CD4-positive, alpha-beta T cell treated with Interleukin-4 for 4 hours (primary cell): Measurements from ENCODE around the gene ATF7.

ENCODE experiments used
- DNase-seq: peaks from one replicate; pipeline ENCODE4 v3.0.0-alpha.2; 2020

Gene ATF7

DNA sequence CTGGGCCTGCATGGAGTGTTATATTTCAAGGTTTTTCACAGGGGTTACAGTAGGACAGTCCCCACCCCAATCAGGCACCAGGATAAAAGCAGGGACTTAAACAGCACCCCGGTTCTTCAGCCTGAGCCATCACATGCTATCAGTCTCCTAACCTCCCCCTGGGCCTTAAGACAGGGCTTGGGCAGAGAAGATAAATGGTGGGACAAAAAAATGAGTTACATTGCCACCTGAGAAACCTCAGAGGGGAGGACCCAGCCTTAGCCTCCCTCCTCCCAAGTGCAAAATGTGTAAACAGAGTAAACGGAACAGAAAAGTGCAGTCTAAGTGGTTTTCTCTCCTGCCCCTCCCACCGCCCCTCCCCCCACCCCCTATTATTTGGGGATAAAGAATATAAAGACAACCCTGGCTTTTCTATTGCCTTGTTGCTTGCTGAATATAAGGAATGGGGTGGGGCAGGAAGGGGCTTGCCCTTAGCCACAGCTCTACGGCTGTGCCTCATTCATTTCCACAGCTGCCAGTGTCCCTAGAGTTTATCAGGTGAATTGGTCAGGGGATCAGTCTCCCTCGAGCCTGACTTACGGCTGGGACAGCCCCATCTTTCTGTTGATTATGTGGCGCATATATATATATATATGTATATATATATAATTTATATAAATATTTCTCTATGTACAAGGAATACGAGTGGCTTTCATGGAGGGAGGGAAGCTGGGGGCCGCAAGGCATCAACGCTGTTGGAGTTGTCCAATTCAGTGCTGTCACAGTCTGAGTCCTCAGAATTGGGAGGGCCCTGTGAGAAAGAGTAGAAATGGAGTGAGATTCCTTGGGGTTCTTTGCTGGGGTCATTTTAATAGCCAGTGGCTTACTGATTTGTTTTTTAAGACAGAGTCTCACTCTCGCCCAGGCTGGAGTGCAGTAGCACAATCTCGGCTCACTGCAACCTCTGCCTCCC, 145.4 kb downstream of the ATF7 start:
- DNase-seq = no peak

GRCh38 chr12:53479331-53479730, 146.9 kb downstream of the ATF7 start:
- DNase-seq = no peak

DNA sequence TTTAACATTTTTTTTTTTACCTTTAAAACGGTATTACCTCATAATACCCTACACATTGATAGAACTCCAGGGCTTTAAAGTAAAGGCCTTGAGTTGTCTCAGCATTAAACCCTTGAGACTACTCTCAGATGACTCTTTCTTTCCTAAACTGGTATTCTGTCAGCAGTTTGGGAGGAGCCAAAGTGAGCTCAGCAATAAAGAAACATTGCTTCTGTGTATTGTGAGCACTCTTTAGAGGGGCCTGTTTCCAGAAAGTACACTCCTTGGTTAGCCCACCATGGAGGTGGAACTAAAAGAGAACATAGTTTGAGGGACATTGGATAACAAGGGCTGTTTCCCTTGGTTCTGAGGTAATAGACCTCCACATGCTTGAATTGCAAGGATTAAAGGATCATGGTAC, 147.3 kb downstream of the ATF7 start:
- DNase-seq = no peak

DNA sequence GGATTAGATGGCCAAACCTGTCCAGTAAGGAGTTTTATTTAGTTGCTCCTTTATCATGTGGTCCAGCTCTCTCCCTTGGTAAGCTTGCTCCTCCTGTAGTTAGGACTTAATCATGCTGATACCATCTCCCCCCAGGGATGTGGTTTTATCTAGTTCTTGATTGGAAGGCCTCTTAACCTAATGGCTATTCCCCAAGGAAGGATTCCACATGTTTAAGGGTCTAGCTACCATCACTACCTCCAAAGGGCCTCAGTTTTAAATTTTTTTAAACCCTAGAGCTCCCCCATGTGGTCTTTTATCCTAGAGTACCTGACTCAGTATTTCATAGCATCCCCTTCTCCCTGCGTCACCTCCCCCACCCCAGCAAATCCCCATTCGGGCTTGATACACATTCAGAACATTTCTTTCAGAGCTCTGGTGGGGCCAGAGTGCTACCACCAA, 149.4 kb downstream of the ATF7 start:
- no peak for DNase-seq

GRCh38 chr12:53474819-53475218, 151.4 kb downstream of the ATF7 start:
- no peak for DNase-seq

DNA sequence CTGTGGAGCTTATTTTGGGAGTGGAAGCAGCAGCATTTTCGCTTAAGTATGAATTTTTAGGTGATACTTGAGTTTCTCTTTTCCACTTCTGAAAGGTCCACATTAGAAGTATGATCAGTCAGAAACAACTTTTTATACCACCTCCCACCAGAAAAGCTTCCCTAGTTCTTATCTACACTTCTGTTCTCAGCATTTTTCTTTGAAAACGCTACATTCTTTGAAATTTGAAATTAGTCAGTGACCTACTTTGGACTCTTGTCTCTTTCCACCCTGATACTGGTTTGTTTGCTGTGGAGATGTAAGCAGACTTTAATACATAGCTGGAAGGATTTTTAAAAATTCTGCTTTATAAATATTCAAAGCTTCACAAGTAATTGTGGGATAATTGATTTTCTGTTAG, 152.1 kb downstream of the ATF7 start:
- no peak for DNase-seq

GRCh38 chr12:53472056-53472582, 154.1 kb downstream of the ATF7 start:
- DNase-seq = no peak

DNA sequence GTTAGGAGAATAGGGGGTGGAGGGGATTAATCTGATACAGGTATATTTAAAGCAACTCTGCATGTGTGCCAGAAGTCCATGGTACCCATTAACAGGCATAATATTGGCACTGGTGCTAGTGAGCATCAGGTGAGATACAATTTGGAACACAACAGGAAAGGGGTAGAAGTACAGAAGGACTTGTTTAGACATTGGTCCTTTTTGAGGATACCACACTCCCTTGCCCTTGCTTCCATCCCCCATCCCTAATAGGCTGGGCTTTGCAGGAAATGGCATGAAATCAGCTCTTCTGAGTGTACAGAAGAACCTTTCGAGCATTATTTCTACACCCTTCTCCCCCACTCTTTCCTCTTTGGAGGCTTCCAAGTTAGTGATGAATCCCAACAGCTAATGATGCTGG, 157.9 kb downstream of the ATF7 start:
- no peak for DNase-seq

DNA sequence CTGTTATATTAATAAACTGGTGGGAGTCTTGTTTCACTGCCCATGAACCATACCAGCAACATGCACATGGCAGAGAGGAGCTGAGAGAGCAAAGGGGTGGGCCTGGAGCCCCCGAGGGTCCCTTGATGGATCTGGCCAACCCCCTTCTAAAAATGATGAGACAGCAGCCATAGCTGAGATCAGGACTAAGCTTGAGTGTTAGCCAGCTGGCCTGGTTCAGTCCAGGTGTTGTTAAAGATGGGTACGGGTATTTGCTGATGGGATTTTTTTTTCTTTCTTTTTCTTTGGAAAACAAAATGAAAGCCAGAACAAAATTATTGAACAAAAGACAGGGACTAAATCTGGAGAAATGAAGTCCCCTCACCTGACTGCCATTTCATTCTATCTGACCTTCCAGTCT, 158.3 kb downstream of the ATF7 start:
- no peak for DNase-seq

GRCh38 chr12:53467082-53467481, 159.1 kb downstream of the ATF7 start:
- DNase-seq = no peak

DNA sequence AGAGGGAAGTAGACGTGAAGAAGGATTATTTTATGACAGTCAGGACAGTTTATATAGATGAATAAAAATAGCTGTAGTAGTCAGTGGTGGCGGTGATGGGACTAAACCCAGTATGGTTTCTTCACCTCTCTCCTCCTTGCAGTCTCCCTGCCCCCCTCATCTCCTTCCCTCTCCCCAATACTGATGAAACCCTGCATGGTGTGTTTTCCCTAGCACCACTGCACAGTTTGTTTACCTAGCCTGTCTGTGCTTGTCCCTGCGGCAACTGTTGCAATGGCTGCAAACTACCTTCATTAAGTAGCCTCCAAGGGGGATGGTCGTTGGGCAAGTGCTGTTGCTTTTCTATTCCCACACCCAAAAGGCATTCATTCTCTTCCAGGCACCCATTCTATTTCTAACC, 159.5 kb downstream of the ATF7 start:
- no peak for DNase-seq

DNA sequence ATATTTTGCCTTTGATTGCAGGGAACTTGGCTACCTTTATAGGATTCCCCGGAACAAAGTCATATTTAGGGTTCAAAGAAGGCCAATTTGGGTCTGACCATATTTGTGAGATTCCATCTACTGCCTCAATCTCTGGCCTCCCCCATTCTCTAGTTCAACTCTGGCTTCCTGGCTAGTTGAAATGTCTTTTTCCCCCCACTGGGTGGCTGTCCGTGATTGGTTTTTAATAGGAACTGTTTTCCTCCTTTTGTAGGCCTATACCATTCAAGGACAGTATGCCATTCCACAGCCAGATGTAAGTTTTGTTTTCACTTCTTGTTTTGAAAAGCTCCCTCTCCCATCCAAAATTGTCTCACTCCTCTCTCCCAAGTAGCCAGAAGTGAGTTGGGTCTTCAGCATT, 160.5 kb downstream of the ATF7 start:
- DNase-seq = no peak

DNA sequence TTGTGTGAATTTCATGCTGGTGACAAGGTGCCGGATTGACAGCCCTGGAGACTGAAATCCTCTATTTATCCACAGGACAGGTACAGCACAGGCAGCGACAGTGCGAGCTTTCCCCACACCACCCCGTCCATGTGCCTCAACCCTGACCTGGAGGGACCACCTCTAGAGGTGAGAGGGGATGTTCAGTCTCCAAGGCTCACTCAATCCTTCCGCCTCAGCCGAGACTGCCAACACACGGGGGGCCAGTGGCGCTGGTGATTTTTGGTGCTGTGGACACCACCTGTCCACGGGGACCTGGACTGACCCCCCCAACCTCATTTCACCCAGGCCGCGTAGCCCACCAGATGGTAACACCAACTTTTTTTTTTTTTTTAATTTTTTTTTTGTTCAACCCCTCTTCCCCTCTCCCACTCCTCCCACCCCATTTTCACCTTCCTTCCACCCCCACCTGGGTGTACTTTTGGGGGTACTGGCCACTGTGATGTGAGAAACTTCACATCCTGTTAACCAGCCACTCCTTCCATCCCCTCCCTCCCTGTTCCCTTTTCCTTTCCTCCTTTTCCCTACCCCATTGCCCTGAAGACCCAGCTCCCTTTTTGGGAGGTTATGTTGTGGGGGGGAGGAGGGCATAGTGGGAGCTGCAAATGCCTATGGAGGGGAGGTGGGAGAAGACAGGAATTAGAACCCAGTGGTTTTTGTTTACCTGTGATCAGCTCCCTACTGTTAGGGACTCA, 161.3 kb downstream of the ATF7 start:
- no peak for DNase-seq

DNA sequence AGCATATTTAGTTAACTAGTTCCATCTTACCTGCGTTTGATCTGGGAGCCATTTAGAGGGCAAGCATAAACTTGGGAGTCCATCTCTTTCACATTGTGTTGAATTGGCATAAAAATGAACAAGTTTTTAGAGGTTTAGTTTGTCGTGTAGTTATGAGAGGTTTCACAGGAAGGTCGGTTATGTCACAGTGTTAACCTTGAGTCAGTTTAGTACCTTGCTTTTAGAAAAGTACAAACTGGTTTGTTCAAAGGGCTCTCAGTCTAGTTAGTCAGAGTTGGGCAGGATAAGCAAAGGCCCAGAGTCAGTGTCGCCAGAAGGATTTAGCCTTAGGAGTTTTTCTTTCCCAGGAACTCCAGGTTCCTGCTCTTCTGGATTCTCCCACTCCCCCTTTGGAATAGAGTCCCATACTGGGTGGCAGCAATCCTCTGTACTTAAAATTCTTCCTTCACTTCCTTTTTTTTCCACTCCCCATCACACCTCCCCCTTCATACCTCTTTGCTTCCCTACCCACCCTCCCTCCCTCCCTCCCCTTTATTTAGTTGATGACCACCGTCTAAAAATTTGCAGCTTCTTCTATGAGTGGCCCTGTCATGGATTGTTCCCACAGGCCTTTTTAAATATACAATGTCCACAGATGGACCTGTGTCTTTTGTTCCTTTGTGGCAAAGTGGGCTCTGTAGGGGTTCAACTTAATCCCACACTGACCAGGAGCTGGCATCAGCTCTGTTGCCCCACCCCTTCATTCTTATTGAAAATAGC, 162.2 kb downstream of the ATF7 start:
- DNase-seq = no peak

- no peak for DNase-seq
These were observed 163.2 kb downstream of the ATF7 start for GRCh38 chr12:53462935-53463334.

DNA sequence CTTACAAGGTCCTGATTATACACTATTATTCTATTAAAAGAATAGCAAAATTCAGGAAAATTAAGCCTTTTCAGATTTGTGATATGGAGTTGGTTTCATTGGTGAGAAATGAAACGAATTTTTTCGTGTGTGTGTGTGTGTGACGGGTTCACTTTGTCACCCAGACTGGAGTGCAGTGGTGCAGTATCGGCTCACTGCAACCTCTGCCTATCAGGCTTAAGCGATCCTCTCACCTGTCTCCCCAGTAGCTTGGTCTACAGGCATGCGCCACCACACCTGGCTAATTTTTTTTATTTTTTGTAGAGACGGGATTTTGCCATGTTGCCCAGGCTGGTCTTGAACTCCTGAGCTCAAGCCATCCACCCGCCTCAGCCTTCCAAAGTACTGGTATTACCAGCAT, 164.6 kb downstream of the ATF7 start:
- DNase-seq = no peak

DNA sequence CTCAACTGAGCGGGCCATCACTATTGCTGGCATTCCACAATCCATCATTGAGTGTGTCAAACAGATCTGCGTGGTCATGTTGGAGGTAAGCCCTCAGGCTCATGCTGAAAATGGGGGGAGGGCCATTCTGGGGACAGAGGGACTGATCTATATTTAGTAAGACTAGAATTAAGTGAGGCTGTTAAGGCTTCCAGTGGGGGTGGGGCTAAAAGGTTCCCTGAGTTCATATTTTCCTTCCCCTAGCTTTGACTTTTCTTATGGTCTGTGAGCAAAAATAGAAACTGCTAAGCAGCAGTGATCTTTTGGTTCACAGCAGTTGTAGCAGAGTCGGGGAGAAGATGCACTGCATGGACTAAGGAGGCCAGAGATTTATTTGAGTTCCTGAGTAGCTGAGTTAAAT, 165.1 kb downstream of the ATF7 start:
- DNase-seq = no peak

DNA sequence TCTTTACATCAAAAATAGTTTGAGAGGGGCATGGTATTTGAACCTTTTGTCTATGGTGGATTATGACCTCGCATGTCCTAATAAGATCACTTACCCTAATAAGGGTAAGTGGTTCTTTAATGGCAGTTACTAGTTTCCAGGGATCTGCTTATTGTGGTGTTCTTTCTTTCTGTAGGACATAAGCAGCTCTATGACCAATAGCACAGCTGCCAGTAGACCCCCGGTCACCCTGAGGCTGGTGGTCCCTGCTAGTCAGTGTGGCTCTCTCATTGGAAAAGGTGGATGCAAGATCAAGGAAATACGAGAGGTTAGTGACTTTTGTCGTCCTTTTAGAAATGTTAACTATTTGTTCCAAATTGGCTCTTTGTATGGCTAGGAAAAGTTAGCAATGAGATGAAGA, 167.1 kb downstream of the ATF7 start:
- no peak for DNase-seq
